ENCODE measurements around the gene SBSN.

SBSN gene

DNA sequence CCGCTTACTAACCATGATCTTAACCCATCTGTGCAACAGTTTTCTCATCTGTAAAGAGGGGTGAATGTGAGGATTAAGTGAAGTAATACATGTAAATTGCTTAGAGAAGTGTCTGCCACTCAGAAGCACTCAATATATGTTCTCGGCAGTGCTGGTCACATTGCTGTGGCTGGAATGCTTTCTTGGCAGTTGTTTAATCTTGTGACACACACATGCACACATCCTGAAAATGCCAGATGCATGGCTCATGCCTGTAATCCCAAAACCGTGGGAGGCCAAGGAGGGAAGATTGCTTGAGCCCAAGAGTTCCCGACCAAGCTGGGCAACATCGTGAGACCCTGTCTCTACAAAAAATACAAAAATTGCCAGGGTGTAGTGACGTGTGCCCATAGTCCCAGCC lies 9.8 kb downstream of the SBSN start:
- no peak for DNase-seq (ENCODE audit: extremely low spot score)
- TF ChIP-seq HDGF (IDR thresholded peaks at IDR 0.05; ENCODE audit: borderline replicate concordance) = no peak
- no peak for TF ChIP-seq ELF4 (IDR thresholded peaks at IDR 0.05)
- no peak for TF ChIP-seq NFRKB (IDR thresholded peaks at IDR 0.05)
- no peak for TF ChIP-seq ZNF384 (IDR thresholded peaks at IDR 0.05)
- no peak for TF ChIP-seq FOXM1 (IDR thresholded peaks at IDR 0.05; ENCODE audit: borderline replicate concordance)
- TF ChIP-seq SUZ12 (IDR thresholded peaks at IDR 0.05) = no peak
- TF ChIP-seq FOXA1 (IDR thresholded peaks at IDR 0.05) = no peak
- TF ChIP-seq SP1 (IDR thresholded peaks at IDR 0.05) = no peak
- TF ChIP-seq ARNT (IDR thresholded peaks at IDR 0.05) = no peak
- TF ChIP-seq L3MBTL2 (conservative IDR thresholded peaks at IDR 0.05) = no peak
- TF ChIP-seq, protein P1, sequence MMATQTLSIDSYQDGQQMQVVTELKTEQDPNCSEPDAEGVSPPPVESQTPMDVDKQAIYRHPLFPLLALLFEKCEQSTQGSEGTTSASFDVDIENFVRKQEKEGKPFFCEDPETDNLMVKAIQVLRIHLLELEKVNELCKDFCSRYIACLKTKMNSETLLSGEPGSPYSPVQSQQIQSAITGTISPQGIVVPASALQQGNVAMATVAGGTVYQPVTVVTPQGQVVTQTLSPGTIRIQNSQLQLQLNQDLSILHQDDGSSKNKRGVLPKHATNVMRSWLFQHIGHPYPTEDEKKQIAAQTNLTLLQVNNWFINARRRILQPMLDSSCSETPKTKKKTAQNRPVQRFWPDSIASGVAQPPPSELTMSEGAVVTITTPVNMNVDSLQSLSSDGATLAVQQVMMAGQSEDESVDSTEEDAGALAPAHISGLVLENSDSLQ (IDR thresholded peaks at IDR 0.05) = no peak
- no peak for TF ChIP-seq CTBP1 (IDR thresholded peaks at IDR 0.05; ENCODE audit: borderline replicate concordance)
- no peak for TF ChIP-seq FOXK2 (IDR thresholded peaks at IDR 0.05)
- no peak for TF ChIP-seq TARDBP (IDR thresholded peaks at IDR 0.05)
- TF ChIP-seq BHLHE40 (IDR thresholded peaks at IDR 0.05; ENCODE audit: borderline replicate concordance) = no peak
- no peak for TF ChIP-seq LEF1 (IDR thresholded peaks at IDR 0.05; ENCODE audit: borderline replicate concordance)
- ChIA-PET CTCF (no interaction called here), POLR2A (interaction anchor here (0.9 kb wide), 2 partner anchors 8 to 24 kb away, joined by 3 to 4 read pairs; no protein-coding TSS in a partner anchor)

DNA sequence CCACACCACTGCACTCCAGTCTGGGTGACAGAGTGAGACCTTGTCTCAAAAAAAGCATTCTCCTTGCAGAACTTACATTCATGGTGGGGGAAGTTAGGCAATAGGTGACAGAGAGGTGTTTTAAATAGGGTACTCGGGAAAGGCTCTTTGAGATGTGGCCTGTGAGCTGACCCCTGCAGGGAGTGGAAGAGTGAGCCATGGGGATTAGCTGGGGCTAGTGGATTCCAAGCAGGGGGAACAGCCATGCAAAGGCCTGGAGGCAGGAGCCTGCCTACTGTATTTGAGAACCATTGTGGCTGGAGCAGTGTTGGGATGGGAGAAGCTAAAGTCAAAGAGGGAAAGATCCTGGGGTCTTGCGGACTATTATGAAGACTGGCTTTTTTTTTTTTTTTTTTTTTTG lies 10.8 kb downstream of the SBSN start:
- no peak for DNase-seq (ENCODE audit: extremely low spot score)
- TF ChIP-seq ZNF384 (IDR thresholded peaks at IDR 0.05) (no peak), BHLHE40 (IDR thresholded peaks at IDR 0.05; ENCODE audit: borderline replicate concordance) (no peak), LEF1 (IDR thresholded peaks at IDR 0.05; ENCODE audit: borderline replicate concordance) (no peak), NFRKB (IDR thresholded peaks at IDR 0.05) (no peak), L3MBTL2 (conservative IDR thresholded peaks at IDR 0.05) (no peak), ELF4 (IDR thresholded peaks at IDR 0.05) (no peak), CTBP1 (IDR thresholded peaks at IDR 0.05; ENCODE audit: borderline replicate concordance) (no peak), TARDBP (IDR thresholded peaks at IDR 0.05) (no peak), SP1 (IDR thresholded peaks at IDR 0.05) (no peak), HDGF (IDR thresholded peaks at IDR 0.05; ENCODE audit: borderline replicate concordance) (no peak), FOXK2 (IDR thresholded peaks at IDR 0.05) (no peak), FOXA1 (IDR thresholded peaks at IDR 0.05) (no peak), ARNT (IDR thresholded peaks at IDR 0.05) (no peak), FOXM1 (IDR thresholded peaks at IDR 0.05; ENCODE audit: borderline replicate concordance) (no peak), SUZ12 (IDR thresholded peaks at IDR 0.05) (no peak)
- TF ChIP-seq, protein P1 (IDR thresholded peaks at IDR 0.05) = no peak
- ChIA-PET POLR2A (no interaction called here), CTCF (interaction anchor here (0.6 kb wide), 1 partner anchor 154 kb away, joined by 3 read pairs; no protein-coding TSS in a partner anchor)

DNA sequence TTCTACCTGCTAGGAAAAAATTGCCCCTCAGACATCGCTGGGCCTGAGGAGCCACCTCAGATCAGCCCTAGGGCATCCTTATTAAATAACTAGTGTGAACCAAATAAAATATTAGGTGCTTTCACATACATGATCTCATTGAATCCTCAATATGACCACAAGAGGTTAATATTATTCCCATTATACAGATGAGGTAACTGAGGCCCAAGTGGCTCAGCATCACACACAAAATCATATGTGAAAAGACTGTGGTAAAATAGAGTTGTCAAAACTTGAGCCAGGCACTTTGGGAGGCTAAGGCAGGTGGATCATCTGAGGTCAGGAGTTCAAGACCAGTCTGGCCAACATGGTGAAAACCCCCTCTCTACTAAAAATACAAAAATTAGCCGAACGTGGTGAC lies 11.8 kb downstream of the SBSN start:
- CTCF ChIA-PET = no interaction called here
- POLR2A ChIA-PET = no interaction called here
- TF ChIP-seq ELF4 (IDR thresholded peaks at IDR 0.05) (no peak), ARNT (IDR thresholded peaks at IDR 0.05) (no peak), HDGF (IDR thresholded peaks at IDR 0.05; ENCODE audit: borderline replicate concordance) (no peak), FOXK2 (IDR thresholded peaks at IDR 0.05) (no peak)
- DNase-seq (ENCODE audit: extremely low spot score) = no peak

DNA sequence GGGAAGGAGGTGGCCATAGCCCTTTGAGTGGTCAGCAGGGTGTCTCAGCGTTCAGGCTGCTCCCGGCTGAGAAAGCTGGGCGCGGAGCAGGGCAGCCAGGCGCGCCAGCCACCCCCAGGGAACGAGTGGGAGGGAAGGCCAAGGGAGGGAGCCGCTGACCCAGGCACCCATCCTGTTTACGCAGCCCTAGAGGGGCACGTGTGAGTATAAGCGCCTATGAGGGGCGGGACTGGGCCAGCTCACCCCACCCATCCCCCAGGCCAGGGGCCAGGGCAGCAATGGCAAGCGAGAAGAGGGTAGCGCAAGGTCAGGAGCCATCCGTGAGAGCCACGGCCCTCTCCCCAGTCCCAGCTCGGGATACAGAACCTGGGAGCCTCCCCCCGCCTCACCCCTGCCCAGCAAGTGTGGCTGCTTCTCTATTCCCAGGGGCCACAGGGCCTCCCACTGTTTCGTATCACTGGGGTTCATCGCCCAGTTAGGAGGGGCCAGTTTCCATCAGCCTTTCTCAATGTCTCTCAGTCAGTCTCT lies 13.8 kb downstream of the SBSN start:
- no peak for TF ChIP-seq LEF1 (IDR thresholded peaks at IDR 0.05; ENCODE audit: borderline replicate concordance)
- TF ChIP-seq FOXA1 (IDR thresholded peaks at IDR 0.05) = no peak
- TF ChIP-seq SUZ12 (IDR thresholded peaks at IDR 0.05) = no peak
- no peak for TF ChIP-seq L3MBTL2 (conservative IDR thresholded peaks at IDR 0.05)
- no peak for TF ChIP-seq ARNT (IDR thresholded peaks at IDR 0.05)
- TF ChIP-seq ZNF384 (IDR thresholded peaks at IDR 0.05) = no peak
- no peak for TF ChIP-seq FOXM1 (IDR thresholded peaks at IDR 0.05; ENCODE audit: borderline replicate concordance)
- no peak for TF ChIP-seq SP1 (IDR thresholded peaks at IDR 0.05)
- TF ChIP-seq, protein P1 (IDR thresholded peaks at IDR 0.05) = no peak
- TF ChIP-seq CTBP1 (IDR thresholded peaks at IDR 0.05; ENCODE audit: borderline replicate concordance) = no peak
- no peak for TF ChIP-seq TARDBP (IDR thresholded peaks at IDR 0.05)
- no peak for TF ChIP-seq HDGF (IDR thresholded peaks at IDR 0.05; ENCODE audit: borderline replicate concordance)
- ChIA-PET POLR2A (no interaction called here), CTCF (no interaction called here)
- DNase-seq (ENCODE audit: extremely low spot score) = no peak

DNA sequence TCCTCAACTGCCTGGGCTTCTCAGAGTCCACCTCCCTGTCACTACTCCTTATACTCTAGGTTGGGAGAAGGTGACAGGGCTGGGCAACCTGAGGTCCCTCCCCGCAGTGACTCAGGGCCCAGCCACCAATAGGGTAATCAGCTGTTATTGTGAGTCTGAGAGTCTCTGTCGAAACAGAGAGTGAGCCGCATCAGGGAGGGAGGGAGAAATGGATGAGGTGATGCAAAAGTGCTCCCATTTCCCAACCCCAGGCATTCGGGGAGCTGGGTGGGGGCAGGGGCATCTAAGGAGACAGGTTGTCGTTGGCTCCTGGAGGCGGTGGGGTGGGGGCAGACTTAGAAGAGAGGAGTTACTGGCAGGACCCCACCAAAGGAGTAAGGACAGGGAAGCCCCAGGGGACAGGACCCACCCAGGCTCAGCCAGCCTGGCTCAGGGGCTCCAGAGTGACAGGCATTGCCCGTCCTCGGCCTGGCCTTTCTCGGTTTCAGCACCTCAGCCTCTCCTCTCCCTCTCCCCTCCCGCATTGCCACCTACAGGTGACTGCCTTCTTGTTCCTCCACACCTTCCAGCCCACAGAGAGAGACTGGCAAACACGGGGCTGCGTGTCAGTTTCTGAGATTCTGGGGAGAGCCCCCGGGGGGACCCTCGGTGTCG lies 14.4 kb downstream of the SBSN start, which contains the start of gene DMKN:
TSS of gene DMKN (minus strand) at position 22 of the 654 bp plus-strand sequence. CDS start 174 bp downstream, outside the sequence.
- ChIA-PET POLR2A (no interaction called here), CTCF (no interaction called here)
- TF ChIP-seq CTBP1 (IDR thresholded peaks at IDR 0.05; ENCODE audit: borderline replicate concordance) = no peak
- no peak for TF ChIP-seq BHLHE40 (IDR thresholded peaks at IDR 0.05; ENCODE audit: borderline replicate concordance)
- no peak for TF ChIP-seq ZNF384 (IDR thresholded peaks at IDR 0.05)
- no peak for TF ChIP-seq LEF1 (IDR thresholded peaks at IDR 0.05; ENCODE audit: borderline replicate concordance)
- no peak for TF ChIP-seq ELF4 (IDR thresholded peaks at IDR 0.05)
- TF ChIP-seq FOXM1 (IDR thresholded peaks at IDR 0.05; ENCODE audit: borderline replicate concordance) = no peak
- no peak for TF ChIP-seq ARNT (IDR thresholded peaks at IDR 0.05)
- no peak for TF ChIP-seq SP1 (IDR thresholded peaks at IDR 0.05)
- TF ChIP-seq FOXA1 (IDR thresholded peaks at IDR 0.05) = no peak
- no peak for TF ChIP-seq FOXK2 (IDR thresholded peaks at IDR 0.05)
- no peak for TF ChIP-seq HDGF (IDR thresholded peaks at IDR 0.05; ENCODE audit: borderline replicate concordance)
- TF ChIP-seq, protein P1 (IDR thresholded peaks at IDR 0.05) = no peak
- no peak for TF ChIP-seq SUZ12 (IDR thresholded peaks at IDR 0.05)
- TF ChIP-seq NFRKB (IDR thresholded peaks at IDR 0.05) = no peak
- no peak for TF ChIP-seq TARDBP (IDR thresholded peaks at IDR 0.05)
- TF ChIP-seq L3MBTL2 (conservative IDR thresholded peaks at IDR 0.05) = no peak
- DNase-seq (ENCODE audit: extremely low spot score) = no peak

Data from HEK293T (cell line).